Neural crest cell (in vitro differentiated cells): ENCODE measurements around the gene TMEM272. TPM values are rescaled to one million over a fixed set of nuclear protein-coding genes. Genes with fewer than 3 reads are reported as not detected.

Source experiments
- DNase-seq: peaks from one replicate; pipeline ENCODE4 v3.0.0; 2021; ENCODE audit warnings: low read depth, mixed read lengths, low spot score
- H3K27ac Mint-ChIP-seq: one replicate; pipeline ENCODE4 v1.8.0; 2021; ENCODE audit warnings: mild to moderate bottlenecking, mixed read lengths; ENCODE audit not compliant: unreplicated experiment
- H3K27me3 Mint-ChIP-seq: 2 replicates; pipeline ENCODE4 v1.8.0; 2021; ENCODE audit warnings: low read depth, mild to moderate bottlenecking, mixed read lengths
- H3K36me3 Mint-ChIP-seq: 2 replicates; pipeline ENCODE4 v1.8.0; 2021; ENCODE audit warnings: low read depth, mild to moderate bottlenecking, mixed read lengths
- H3K4me1 Mint-ChIP-seq: 2 replicates; pipeline ENCODE4 v1.8.0; 2021; ENCODE audit warnings: mixed read lengths
- H3K4me3 Mint-ChIP-seq: one replicate; pipeline ENCODE4 v1.8.0; 2021; ENCODE audit warnings: mild to moderate bottlenecking, mixed read lengths
- H3K9me3 Mint-ChIP-seq: 2 replicates; pipeline ENCODE4 v1.8.0; 2021; ENCODE audit warnings: mixed read lengths
- CTCF ChIP-seq: fragments of 200-600 bp; sonication (generic); conservative IDR thresholded peaks from 2 replicates; pipeline ENCODE4 v1.5.0; 2021; ENCODE audit warnings: antibody characterized with exemption, mild to moderate bottlenecking
- total RNA-seq: library from RNA; stranded (reverse); gene quantifications from 2 replicates; pipeline ENCODE4 v1.2.1, GENCODE V29; 2021

TMEM272 gene
- total RNA-seq, 1 donor from 2014 or later = 0.26 TPM

- DNase-seq = no peak
- Mint-ChIP-seq H3K27ac (no peak overlapping the region), H3K9me3 (no peaks in the 10 kb centered on the region), H3K27me3 (no peaks in the 10 kb centered on the region), H3K4me1 (no peaks in the 10 kb centered on the region), H3K36me3 (no peaks in the 10 kb centered on the region), H3K4me3 (no peak overlapping the region)
- no peak for TF ChIP-seq CTCF
These were observed 73.4 kb downstream of the TMEM272 start for GRCh38 chr13:51771418-51772104.

- TF ChIP-seq CTCF = no peak
- Mint-ChIP-seq H3K9me3 (no peaks in the 10 kb centered on the region), H3K27me3 (no peaks in the 10 kb centered on the region), H3K27ac (no peak overlapping the region), H3K4me1 (no peaks in the 10 kb centered on the region), H3K36me3 (no peaks in the 10 kb centered on the region), H3K4me3 (no peak overlapping the region)
- DNase-seq = no peak
These were observed 74.1 kb downstream of the TMEM272 start for GRCh38 chr13:51770681-51771417.

GRCh38 chr13:51770160-51770559 lies 74.8 kb downstream of the TMEM272 start:
- peak overlapping the region; percentile 62 for H3K27ac Mint-ChIP-seq
- no peaks in the 10 kb centered on the region for H3K9me3 Mint-ChIP-seq
- no peaks in the 10 kb centered on the region for H3K27me3 Mint-ChIP-seq
- H3K4me1 Mint-ChIP-seq = no peaks in the 10 kb centered on the region
- no peak overlapping the region for H3K4me3 Mint-ChIP-seq
- TF ChIP-seq CTCF = no peak
- no peaks in the 10 kb centered on the region for H3K36me3 Mint-ChIP-seq
- DNase-seq = no peak

GRCh38 chr13:51769455-51770127 lies 75.4 kb downstream of the TMEM272 start:
- Mint-ChIP-seq H3K9me3 (no peaks in the 10 kb centered on the region), H3K27ac (peak overlapping the region; percentile 58), H3K4me3 (no peak overlapping the region), H3K27me3 (no peaks in the 10 kb centered on the region), H3K4me1 (no peaks in the 10 kb centered on the region), H3K36me3 (no peaks in the 10 kb centered on the region)
- no peak for DNase-seq
- TF ChIP-seq CTCF = no peak

- Mint-ChIP-seq H3K36me3 (no peaks in the 10 kb centered on the region), H3K4me1 (peaks cover 3% of the 10 kb centered on the region), H3K9me3 (no peaks in the 10 kb centered on the region), H3K27ac (no peak overlapping the region), H3K4me3 (no peak overlapping the region), H3K27me3 (no peaks in the 10 kb centered on the region)
- DNase-seq = no peak
- TF ChIP-seq CTCF = no peak
These were observed 76.0 kb downstream of the TMEM272 start for GRCh38 chr13:51768976-51769375.
